Uterus (tissue), 2 donors: ENCODE results near the gene KREMEN2.

Experiments
- CTCF ChIP-seq, 4 experiments: fragments of 200-600 bp in 2 of 4; fragments of 450-650 bp in 2 of 4; sonication (generic) in 2 of 4; IDR thresholded peaks; one replicate each; pipeline ENCODE4 v1.5.1; 2016 to 2019; ENCODE audit warnings: antibody characterized with exemption in 4 of 4, mild to moderate bottlenecking in 2 of 4, moderate library complexity in 1 of 4
- POLR2A ChIP-seq, 2 donors: fragments of 450-650 bp; IDR thresholded peaks; one replicate each; pipeline ENCODE4 v1.6.1; 2016; ENCODE audit warnings: antibody characterized with exemption in 2 of 2, mild to moderate bottlenecking in 1 of 2, moderate library complexity in 1 of 2

- no peak for TF ChIP-seq CTCF (IDR thresholded peaks at IDR 0.05)
- TF ChIP-seq POLR2A (IDR thresholded peaks at IDR 0.05), result no peak
Observed at GRCh38 chr16:2959206-2959605, 4.9 kb upstream of the KREMEN2 start.
